Inferior parietal cortex (tissue), 1 donor: ENCODE results near the gene TCOF1.
"Not testable (repeated sequence)": the region's sequence is repeated elsewhere in the genome, so short reads cannot be mapped to it uniquely, and the experiment has no call there.

Source experiments
- DNase-seq: peaks from one replicate; pipeline ENCODE4 v3.0.0-alpha.2; 2016; ENCODE audit errors: extremely low spot score

Gene TCOF1

GRCh38 chr5:150404121-150404520, 46.6 kb downstream of the TCOF1 start:
- no peak for DNase-seq

- DNase-seq, result no peak
These were observed 47.0 kb downstream of the TCOF1 start for GRCh38 chr5:150404535-150404934.

GRCh38 chr5:150404941-150405816, 47.7 kb downstream of the TCOF1 start:
- no peak for DNase-seq

- no peak for DNase-seq
These were observed 48.7 kb downstream of the TCOF1 start for GRCh38 chr5:150406103-150406722.

GRCh38 chr5:150406723-150407095, 49.2 kb downstream of the TCOF1 start:
- no peak for DNase-seq

- no peak for DNase-seq
These were observed 49.7 kb downstream of the TCOF1 start for GRCh38 chr5:150407096-150407720.

- no peak for DNase-seq
These were observed 50.9 kb downstream of the TCOF1 start for GRCh38 chr5:150408231-150408943.

- DNase-seq, result peak; percentile 93
These were observed 52.4 kb downstream of the TCOF1 start for GRCh38 chr5:150409638-150410523.

GRCh38 chr5:150410524-150411244, 53.2 kb downstream of the TCOF1 start:
- peak; percentile 84 for DNase-seq

- no peak for DNase-seq
These were observed 53.9 kb downstream of the TCOF1 start for GRCh38 chr5:150411245-150411979.

- DNase-seq, result no peak
These were observed 55.0 kb downstream of the TCOF1 start, which contains the start of gene CD74 for GRCh38 chr5:150412319-150413175. Gene CD74, minus strand, starts transcription at chr5:150412910. Its CDS starts 161 bp downstream, at chr5:150412749.

GRCh38 chr5:150413176-150413901, 55.8 kb downstream of the TCOF1 start:
- no peak for DNase-seq

GRCh38 chr5:150413902-150414790, 56.6 kb downstream of the TCOF1 start:
- DNase-seq, result not testable (repeated sequence)

GRCh38 chr5:150419630-150420270, 62.3 kb downstream of the TCOF1 start:
- DNase-seq, result no peak

GRCh38 chr5:150422075-150422474, 64.6 kb downstream of the TCOF1 start:
- no peak for DNase-seq

GRCh38 chr5:150422758-150423157, 65.3 kb downstream of the TCOF1 start:
- DNase-seq, result no peak
